ENCODE data around the gene CRHBP. TPM values are rescaled to one million over a fixed set of nuclear protein-coding genes. Genes with fewer than 3 reads are reported as not detected.

CRHBP gene
- total and polyA plus RNA-seq, 9 of the 15 experiments (the other 6 are each of a cell fraction or from before 2014, with no cell fraction given), result not detected

GRCh38 chr5:76947082-76947503 lies 5.8 kb upstream of the CRHBP start (continued):
- TF ChIP-seq RBM22 (IDR thresholded peaks at IDR 0.05; ENCODE audit: low read depth, low read length, poor library complexity, severe bottlenecking) (no peak), FOXM1 (IDR thresholded peaks at IDR 0.05; ENCODE audit: low read depth) (peak; percentile 62), FOXM1 (CRISPR knock-in tag; IDR thresholded peaks at IDR 0.05; ENCODE audit: low read depth) (no peak), ZNF140 (CRISPR knock-in tag; IDR thresholded peaks at IDR 0.05) (no peak), MTF1 (CRISPR knock-in tag; IDR thresholded peaks at IDR 0.05; ENCODE audit: borderline replicate concordance) (no peak), BCOR (IDR thresholded peaks at IDR 0.05) (no peak), RCOR1 (IDR thresholded peaks at IDR 0.05; ENCODE audit: borderline replicate concordance in 1 of 2, low read depth in 2 of 2, low read length in 2 of 2) (0 out of 4 replicates have a peak, but pooled peaks of 1 of the 2 experiments have one; percentile 15), ZNF444 (CRISPR knock-in tag; IDR thresholded peaks at IDR 0.05) (no peak), CUX1 (CRISPR knock-in tag; IDR thresholded peaks at IDR 0.05) (no peak), HLTF (IDR thresholded peaks at IDR 0.05) (no peak), SMARCE1 (IDR thresholded peaks at IDR 0.05) (peak; percentile 71), NR3C1 (CRISPR knock-in tag; IDR thresholded peaks at IDR 0.05) (no peak), ZFPM2 (CRISPR knock-in tag; IDR thresholded peaks at IDR 0.05) (no peak), FOXA1 (IDR thresholded peaks at IDR 0.05; ENCODE audit: borderline replicate concordance) (no peak), ELK1 (CRISPR knock-in tag; IDR thresholded peaks at IDR 0.05) (no peak), NCOR1 (IDR thresholded peaks at IDR 0.05) (peak; percentile 82), ERF (CRISPR knock-in tag; IDR thresholded peaks at IDR 0.05) (no peak), ZNF609 (CRISPR knock-in tag; IDR thresholded peaks at IDR 0.05; ENCODE audit: borderline replicate concordance) (no peak), ETV1 (tag; conservative IDR thresholded peaks at IDR 0.05; ENCODE audit: low read depth) (no peak), SNRNP70 (optimal IDR thresholded peaks at IDR 0.05; ENCODE audit: low read depth, low read length) (no peak)

Data from K562 (cell line).